ENCODE data around the gene SLC8A3. TPM values are rescaled to one million over a fixed set of nuclear protein-coding genes. Genes with fewer than 3 reads are reported as not detected.
A peak's percentile ranks its signal among the peaks of the same experiment; 100 is the strongest.

Gene SLC8A3
- total and polyA plus RNA-seq, 4 donors = 0.08 to 3.7 (median 0.85) TPM

DNA sequence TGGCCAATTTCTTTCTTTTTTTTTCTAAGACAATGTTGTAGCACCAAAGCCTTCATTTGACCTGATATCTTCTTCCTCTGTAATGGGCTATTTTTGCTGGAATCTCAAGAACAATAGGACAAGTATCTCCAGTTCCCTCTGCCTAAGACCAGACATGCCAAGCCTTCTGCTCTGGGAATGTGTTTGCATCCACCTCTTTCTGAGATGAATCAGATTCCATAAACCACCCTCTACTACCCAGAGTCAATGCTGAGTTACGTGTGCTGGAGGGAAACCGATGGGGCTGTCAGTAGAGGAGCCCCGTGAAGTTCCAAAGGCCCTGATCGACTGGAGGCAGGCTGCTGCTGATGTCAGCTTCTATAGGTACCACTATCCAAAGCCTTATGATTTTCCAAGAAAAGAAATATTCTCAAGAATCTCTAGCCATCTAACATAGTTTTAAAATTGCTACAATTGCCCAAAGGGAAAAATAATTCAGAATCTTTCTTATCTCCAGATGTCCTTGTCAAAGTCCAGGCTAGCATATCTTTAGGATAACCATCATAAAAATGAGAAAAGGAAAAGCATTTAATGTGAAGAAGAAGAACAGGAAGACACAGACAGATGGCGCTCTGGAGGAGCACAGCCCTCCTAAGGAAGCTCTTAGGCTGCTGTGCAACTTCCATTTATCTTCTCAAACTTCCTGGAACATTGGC lies 101.9 kb downstream of the SLC8A3 start:
- no peaks in the 10 kb centered on the region for H3K4me1 ChIP-seq (ENCODE audit: control insufficient read depth in 5 of 5, insufficient read depth in 5 of 5, low read length in 5 of 5)
- no peaks in the 10 kb centered on the region for H3K36me3 ChIP-seq (ENCODE audit: control insufficient read depth in 4 of 4, insufficient read depth in 4 of 4, low read length in 4 of 4)
- no peak overlapping the region for H3K9ac ChIP-seq (ENCODE audit: insufficient read depth in 1 of 2, low read length in 2 of 2)
- H3K4me3 ChIP-seq = no peak overlapping the region
- TF ChIP-seq CTCF (IDR thresholded peaks at IDR 0.05; ENCODE audit: control extremely low read depth, extremely low read depth) = peak; percentile 12
- 47 to 61% methylated on average over 5 of the region's 5 CpGs for WGBS, 2 donors
- DNase-seq (peak; percentile 51 to 75 (median 60)), ATAC-seq (ENCODE audit: insufficient read depth, low FRiP score) (no peak)
- H3K27me3 ChIP-seq (ENCODE audit: control insufficient read depth in 3 of 3, insufficient read depth in 3 of 3, low read length in 2 of 3) = peaks cover 0 to 53% (median 0%) of the 10 kb centered on the region in 3 donors
- H3K9me3 ChIP-seq (ENCODE audit: control insufficient read depth in 4 of 4, insufficient read depth in 3 of 4, low read length in 3 of 4) = peaks cover 0 to 1% (median 0%) of the 10 kb centered on the region in 4 donors
- no peak overlapping the region for H3K27ac ChIP-seq (ENCODE audit: low read depth in 1 of 2, low read length in 1 of 2)

DNA sequence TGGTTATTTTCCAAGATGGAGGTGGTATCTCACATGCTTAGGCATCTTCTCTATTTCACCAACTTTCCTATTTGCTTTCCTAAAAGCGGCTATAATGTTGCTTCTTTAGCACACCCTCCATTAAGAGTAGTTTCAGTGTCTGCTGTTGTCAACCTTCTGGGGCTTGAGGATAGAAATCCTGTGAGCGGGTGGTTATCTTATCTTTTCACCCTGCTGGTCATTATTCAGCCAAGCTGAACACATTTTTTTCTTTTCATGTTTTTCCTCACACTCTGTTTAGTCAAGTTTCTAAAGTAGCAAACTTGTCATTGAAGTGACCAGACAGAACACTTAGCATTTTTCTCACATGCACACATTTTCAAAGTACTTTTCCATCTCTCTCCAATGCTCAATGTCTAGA lies 104.5 kb downstream of the SLC8A3 start:
- H3K9ac ChIP-seq (ENCODE audit: insufficient read depth in 1 of 2, low read length in 2 of 2) = no peak overlapping the region
- TF ChIP-seq CTCF (IDR thresholded peaks at IDR 0.05; ENCODE audit: control extremely low read depth, extremely low read depth) = no peak
- H3K27ac ChIP-seq (ENCODE audit: low read depth in 1 of 2, low read length in 1 of 2) = no peak overlapping the region
- no peak for ATAC-seq (ENCODE audit: insufficient read depth, low FRiP score)
- no peaks in the 10 kb centered on the region for H3K36me3 ChIP-seq (ENCODE audit: control insufficient read depth in 4 of 4, insufficient read depth in 4 of 4, low read length in 4 of 4)
- no peak overlapping the region for H3K4me3 ChIP-seq
- WGBS, 2 donors = 50 to 60% methylated on average over 2 of the region's 2 CpGs
- DNase-seq = no peak
- no peaks in the 10 kb centered on the region for H3K9me3 ChIP-seq (ENCODE audit: control insufficient read depth in 4 of 4, insufficient read depth in 3 of 4, low read length in 3 of 4)
- H3K4me1 ChIP-seq (ENCODE audit: control insufficient read depth in 5 of 5, insufficient read depth in 5 of 5, low read length in 5 of 5) = no peaks in the 10 kb centered on the region
- H3K27me3 ChIP-seq (ENCODE audit: control insufficient read depth in 3 of 3, insufficient read depth in 3 of 3, low read length in 2 of 3) = peaks cover 0 to 35% (median 2%) of the 10 kb centered on the region in 3 donors

DNA sequence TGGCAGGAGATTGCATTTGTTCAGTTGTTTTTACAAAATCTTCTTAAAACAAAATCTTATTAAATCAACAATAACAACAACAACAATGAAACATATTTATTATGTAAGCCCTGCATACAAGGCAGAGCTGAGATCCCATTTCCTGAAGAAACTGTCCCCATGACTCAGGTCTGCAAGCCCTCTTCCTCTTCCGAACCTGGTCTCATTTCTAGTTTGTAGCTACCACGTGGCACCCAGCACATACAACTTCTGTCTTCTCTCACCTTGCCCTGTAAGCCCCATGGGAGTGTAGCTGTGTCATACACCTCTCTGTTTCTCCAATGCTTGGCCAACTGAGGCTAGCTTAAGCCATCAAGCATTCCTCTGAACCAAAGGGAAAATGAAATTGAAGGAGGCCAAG lies 106.4 kb downstream of the SLC8A3 start:
- Histone ChIP-seq H3K27me3 (ENCODE audit: control insufficient read depth in 3 of 3, insufficient read depth in 3 of 3, low read length in 2 of 3) (peaks cover 0 to 25% (median 2%) of the 10 kb centered on the region in 3 donors), H3K9me3 (ENCODE audit: control insufficient read depth in 4 of 4, insufficient read depth in 3 of 4, low read length in 3 of 4) (no peaks in the 10 kb centered on the region), H3K36me3 (ENCODE audit: control insufficient read depth in 4 of 4, insufficient read depth in 4 of 4, low read length in 4 of 4) (no peaks in the 10 kb centered on the region), H3K4me3 (no peak overlapping the region), H3K27ac (ENCODE audit: low read depth in 1 of 2, low read length in 1 of 2) (no peak overlapping the region), H3K9ac (ENCODE audit: insufficient read depth in 1 of 2, low read length in 2 of 2) (no peak overlapping the region), H3K4me1 (ENCODE audit: control insufficient read depth in 5 of 5, insufficient read depth in 5 of 5, low read length in 5 of 5) (no peaks in the 10 kb centered on the region)
- DNase-seq = no peak
- no peak for ATAC-seq (ENCODE audit: insufficient read depth, low FRiP score)
- TF ChIP-seq CTCF (IDR thresholded peaks at IDR 0.05; ENCODE audit: control extremely low read depth, extremely low read depth) = no peak
- WGBS, 2 donors = 24 to 41% methylated on average over 2 of the region's 2 CpGs

- ATAC-seq (ENCODE audit: insufficient read depth, low FRiP score) (no peak), DNase-seq (no peak)
- H3K27me3 ChIP-seq (ENCODE audit: control insufficient read depth in 3 of 3, insufficient read depth in 3 of 3, low read length in 2 of 3) = peaks cover 0 to 21% (median 2%) of the 10 kb centered on the region in 3 donors
- no peaks in the 10 kb centered on the region for H3K4me1 ChIP-seq (ENCODE audit: control insufficient read depth in 5 of 5, insufficient read depth in 5 of 5, low read length in 5 of 5)
- H3K9ac ChIP-seq (ENCODE audit: insufficient read depth in 1 of 2, low read length in 2 of 2) = no peak overlapping the region
- WGBS, 2 donors = 78 to 93% methylated on average over 6 of the region's 6 CpGs
- no peaks in the 10 kb centered on the region for H3K36me3 ChIP-seq (ENCODE audit: control insufficient read depth in 4 of 4, insufficient read depth in 4 of 4, low read length in 4 of 4)
- no peak overlapping the region for H3K27ac ChIP-seq (ENCODE audit: low read depth in 1 of 2, low read length in 1 of 2)
- no peak overlapping the region for H3K4me3 ChIP-seq
- no peaks in the 10 kb centered on the region for H3K9me3 ChIP-seq (ENCODE audit: control insufficient read depth in 4 of 4, insufficient read depth in 3 of 4, low read length in 3 of 4)
- TF ChIP-seq CTCF (IDR thresholded peaks at IDR 0.05; ENCODE audit: control extremely low read depth, extremely low read depth) = no peak
Observed at GRCh38 chr14:70080076-70080475, 108.7 kb downstream of the SLC8A3 start.

Measured in lung (tissue), 12 donors.